ENCODE measurements around the gene ANKMY1.

Gene ANKMY1

DNA sequence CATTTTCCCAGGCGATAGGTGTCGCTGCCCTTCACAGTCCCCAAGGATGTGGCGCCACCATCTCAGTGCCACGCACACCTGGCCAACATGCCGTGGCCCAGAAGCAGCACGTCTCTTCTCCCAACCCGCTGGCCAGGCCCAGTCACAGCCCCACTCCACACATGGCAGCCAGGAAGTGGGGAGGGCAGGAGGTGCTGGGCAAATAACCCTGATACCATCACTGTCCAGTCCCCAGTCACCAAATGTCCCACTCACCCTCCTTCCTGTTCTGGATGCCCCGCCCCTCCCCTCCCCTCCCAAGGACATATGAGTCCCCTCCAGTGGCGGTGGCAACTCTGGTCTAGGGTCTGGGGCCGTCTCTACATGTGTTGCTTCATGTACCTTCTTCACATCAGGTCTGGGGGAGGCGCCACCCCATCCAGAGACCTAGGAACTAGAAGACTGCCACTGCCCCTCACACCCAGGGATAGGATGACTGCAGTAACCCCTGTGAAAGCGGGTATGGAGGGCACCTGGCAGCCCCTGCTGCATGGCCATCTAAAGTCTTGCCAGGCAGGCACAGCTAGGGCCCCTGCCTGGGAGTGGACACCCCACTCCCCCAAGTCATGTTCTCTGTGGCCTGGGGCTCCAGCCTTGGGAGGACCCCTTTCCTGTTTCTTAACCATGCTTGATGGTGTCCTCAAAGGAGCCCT is 21.4 kb upstream of the ANKMY1 start:
- peak in 2 of 3 donors; percentile 21 to 25 for DNase-seq

DNA sequence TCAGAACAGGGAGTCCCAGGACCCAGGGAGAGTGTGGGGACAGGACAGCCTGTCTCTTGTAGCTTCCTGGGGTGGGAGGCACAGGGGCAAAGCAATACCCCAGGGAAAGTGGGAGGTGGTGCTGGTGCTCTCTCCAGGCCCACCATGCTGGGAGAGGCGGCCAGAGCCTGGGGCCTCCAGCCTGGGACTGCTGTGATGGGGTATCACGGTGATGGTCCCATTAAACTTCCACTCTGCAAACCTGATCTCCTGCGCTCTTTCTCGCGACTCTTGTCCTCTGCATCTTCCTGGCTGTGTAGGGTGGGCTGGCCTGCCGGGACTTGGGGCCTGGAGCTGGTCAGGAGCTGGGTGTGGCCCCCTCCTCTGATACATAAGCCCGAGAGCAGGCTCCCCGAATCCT is 20.7 kb upstream of the ANKMY1 start:
- no peak for DNase-seq

DNA sequence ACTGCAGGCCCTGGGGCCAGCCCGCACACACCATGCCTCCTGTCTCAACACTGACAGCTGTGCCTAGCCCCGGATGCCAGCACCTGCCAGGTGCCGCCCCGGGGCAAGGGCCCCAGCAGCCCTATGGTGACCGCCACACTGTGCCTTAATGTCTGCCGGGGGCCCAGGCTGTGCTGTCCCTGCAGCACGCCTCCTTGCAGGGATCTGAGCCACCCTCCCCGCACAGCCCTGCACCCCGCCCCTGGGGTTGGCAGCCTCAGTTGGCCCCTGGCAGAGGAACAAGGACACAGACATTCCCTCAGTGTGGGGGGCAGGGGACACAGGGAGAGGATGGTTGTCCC is 20.3 kb upstream of the ANKMY1 start:
- DNase-seq, result no peak

- no peak for DNase-seq
These were observed 19.7 kb upstream of the ANKMY1 start for GRCh38 chr2:240577281-240578109.

DNA sequence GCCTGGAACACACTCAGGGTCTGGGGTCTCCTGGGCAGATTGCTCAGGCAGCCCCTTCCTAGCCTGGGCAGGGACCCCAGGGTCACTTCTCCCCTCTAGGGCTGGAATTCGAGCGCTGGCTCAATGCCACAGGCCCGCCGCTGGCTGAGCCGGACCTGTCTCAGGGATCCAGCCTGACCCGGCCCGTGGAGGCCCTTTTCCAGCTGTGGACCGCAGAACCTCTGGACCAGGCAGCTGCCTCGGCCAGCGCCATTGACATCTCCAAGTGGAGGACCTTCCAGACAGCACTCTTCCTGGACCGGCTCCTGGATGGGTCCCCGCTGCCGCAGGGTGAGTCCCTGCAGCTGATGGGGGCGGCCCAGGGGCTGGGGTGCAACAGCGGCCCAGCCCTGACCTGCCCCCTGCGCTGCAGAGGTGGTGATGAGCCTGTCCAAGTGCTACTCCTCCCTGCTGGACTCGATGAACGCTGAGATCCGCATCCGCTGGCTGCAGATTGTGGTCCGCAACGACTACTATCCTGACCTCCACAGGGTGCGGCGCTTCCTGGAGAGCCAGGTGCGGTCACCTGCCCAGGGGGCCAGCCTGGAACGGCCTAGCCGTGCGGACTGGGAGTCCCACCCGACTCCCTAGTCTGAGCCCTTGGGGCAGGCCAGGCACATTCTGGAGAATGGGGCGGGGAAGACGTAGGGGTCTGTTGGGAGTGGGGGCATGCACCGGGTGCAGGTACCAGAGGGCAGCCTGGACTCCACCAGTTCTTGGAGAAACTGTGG is 18.8 kb upstream of the ANKMY1 start:
- no peak for DNase-seq

DNA sequence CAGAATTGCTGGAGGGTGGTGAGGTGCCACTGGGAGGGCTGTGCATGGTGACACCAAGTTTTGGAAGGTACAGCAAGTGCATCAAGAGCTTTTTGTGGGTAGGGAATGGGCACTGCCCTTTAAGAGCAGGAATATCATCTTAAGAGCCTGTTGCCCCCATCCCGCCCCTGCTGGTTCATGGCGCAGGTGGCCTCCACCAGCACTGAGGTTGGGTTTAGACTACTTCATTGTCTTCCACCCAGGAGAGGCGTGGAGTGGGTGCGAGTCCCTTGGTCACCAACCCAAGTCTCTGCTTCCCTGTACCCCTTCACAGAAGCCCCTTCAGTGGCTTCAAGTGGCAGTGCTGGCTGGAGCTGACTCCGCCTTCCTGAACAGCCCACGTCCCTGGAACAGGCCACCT is 18.2 kb upstream of the ANKMY1 start:
- DNase-seq, result no peak

DNA sequence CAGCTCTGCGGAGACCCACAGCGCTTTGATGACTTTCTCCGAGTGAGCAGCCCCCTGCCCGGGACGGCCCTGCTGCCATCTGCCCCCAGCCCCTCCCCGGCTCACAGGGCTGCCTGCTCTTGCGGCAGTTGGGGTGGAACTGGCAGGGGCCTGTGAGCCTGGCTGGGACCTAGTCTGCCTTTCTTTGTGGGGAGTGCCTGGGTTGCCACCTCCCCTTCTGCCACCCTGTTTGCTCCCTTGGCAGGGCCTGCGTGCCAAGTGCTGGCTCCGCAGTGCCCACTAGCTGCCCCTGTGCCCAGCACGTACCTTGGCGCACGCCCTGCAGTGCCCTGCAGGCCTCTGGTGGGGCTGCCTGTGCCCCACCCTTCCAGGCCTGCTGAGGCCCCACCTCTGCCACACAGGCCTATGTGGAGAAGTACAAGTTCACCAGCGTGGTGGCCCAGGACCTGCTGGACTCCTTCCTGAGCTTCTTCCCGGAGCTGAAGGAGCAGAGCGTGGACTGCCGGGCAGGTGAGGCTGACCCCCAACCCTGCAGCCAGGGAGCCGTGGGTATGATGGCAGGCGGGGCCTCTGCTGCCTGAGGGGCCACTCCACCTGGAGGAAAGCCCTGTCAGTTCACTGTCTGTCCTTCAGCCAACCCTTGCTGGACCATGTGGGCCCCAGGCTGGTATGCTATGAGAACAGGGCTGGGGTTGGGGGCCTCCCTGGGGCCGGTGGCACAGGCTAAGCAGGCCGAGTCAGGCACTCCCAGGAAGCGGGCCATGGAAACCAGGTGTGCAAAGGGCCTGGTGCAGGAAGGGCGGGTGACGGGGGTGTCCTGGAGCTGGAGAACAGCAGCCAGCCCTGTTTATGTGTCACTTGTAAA is 17.5 kb upstream of the ANKMY1 start:
- DNase-seq, result no peak

- DNase-seq, result no peak
These were observed 16.8 kb upstream of the ANKMY1 start for GRCh38 chr2:240574386-240575100.

DNA sequence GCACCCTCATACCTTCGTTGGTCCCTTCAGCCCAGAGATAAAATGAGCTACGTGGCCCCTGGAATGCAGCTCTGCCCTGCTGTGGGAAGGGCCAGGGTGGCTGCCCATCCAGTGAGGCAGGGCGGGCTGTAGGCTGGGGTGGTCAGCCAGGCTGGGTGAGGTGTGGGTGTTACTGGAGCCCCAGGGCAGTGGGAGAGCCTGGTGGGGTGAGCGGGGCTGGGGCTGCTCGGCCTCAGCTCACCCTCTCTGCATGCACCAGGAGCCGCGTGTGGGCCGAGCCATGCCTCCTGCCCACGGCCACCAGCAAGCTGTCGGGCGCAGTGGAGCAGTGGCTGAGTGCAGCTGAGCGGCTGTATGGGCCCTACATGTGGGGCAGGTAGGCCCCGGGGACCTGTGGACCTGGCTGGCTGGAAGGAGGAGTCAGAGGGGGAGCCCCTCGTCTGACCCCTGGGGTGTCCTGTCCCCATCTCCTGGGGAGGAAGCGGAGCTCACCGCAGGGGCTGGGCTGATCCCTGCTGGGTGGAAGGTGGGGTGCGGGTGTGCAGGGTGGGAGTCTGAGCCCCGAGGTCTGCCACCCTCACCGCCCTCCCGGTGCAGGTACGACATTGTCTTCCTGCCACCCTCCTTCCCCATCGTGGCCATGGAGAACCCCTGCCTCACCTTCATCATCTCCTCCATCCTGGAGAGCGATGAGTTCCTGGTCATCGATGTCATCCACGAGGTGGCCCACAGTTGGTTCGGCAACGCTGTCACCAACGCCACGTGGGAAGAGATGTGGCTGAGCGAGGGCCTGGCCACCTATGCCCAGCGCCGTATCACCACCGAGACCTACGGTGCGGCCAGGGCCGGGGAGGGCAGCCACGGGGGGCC is 16.0 kb upstream of the ANKMY1 start:
- no peak for DNase-seq

- DNase-seq, result no peak
These were observed 15.3 kb upstream of the ANKMY1 start for GRCh38 chr2:240573071-240573515.

DNA sequence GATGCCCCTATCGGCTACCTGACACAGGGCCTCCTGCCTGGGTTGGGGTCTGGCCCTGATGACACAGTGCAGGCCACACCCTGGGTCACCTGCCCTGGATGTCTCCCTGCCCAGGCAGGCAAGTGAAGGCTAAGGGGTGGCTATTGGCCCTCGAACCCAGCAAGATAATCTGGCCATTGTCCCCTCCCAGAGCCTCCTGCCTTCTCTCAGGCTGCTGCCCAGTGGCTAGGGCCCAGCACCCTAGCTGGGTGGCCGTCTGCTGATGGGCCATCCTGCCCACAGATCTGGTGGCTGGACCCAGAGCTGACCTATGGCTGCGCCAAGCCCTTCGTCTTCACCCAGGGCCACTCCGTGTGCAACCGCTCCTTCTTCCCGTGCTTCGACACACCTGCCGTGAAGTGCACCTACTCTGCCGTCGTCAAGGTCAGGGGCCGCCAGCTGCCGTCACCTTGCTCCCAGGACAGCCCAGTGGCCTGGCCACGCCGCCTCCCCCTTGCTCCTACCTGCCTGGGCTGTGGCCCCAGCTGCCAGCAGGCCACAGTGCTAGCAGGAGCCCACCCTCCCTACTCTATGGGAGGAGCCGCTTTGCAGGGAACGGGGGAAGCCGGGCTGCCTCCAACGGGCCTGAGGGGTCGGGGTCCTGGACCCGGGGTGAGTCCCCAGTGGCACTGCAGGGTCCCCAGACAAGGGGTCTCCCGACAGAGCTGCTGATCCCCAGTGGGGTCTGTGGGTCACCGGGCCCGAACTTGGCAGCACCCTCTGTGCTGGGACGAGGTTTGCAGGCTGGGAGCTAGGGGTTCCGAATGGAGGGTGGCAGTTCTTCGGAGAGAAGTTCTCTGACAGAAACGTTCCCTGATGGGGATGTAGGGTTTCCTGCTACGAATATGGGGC is 14.6 kb upstream of the ANKMY1 start:
- DNase-seq, result no peak

DNA sequence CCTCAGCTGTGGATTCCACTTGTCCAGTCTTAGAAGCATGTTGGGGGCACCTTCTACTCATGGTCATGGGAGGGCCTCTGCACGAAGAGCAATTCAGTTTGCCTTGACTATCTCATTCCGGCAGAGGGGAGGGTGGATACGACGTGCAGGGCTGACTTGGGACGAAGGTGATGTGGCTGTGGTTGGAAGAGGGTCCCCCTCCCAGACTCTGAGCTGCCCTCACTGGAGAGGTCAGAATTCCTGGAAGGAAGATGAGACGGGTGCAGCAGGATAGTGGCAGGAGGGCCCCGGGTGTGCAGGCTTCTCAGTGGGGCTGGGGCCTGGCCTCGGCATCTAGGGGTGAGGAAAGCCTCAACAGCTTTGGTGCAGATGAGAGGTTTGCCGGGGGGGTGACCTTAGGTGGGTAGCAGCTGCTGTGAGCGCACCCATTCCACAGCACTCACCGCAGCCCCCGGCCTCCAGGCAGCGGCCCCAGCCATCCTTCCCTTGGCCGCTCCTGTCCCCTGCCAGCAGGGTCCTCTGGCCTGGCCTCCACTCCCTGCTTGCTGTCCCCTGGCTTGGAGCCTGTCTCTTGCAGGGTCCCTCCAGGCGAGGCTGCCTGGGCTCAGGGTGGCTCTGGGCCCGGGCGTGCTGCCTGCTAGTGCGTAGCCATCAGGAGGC is 13.7 kb upstream of the ANKMY1 start:
- no peak for DNase-seq

GRCh38 chr2:240570531-240571313 is 12.9 kb upstream of the ANKMY1 start:
- DNase-seq, result no peak

GRCh38 chr2:240569998-240570530 is 12.3 kb upstream of the ANKMY1 start:
- no peak for DNase-seq

DNA sequence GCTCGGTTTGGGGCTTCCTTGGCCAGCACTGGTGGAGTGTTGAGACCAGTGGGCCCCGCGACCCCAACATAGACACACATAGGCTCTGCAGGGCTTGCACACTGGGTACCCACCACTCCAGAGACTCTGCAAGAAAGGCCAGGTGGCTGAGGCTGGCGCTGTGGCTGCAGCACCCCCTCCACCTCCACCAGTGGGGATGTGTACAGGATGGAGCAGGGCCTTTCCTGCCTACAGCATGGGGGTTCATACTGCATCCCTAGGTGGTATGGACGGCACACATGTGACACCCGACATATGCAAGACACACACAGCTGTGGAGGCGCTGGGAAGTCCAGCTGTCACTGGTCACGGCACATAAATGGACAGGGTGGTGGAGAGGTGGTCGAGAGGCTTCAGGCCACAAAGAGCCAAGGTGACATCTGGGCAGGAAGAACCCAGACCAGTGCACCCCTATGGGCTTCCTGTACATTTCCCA is 11.8 kb upstream of the ANKMY1 start:
- no peak for DNase-seq

DNA sequence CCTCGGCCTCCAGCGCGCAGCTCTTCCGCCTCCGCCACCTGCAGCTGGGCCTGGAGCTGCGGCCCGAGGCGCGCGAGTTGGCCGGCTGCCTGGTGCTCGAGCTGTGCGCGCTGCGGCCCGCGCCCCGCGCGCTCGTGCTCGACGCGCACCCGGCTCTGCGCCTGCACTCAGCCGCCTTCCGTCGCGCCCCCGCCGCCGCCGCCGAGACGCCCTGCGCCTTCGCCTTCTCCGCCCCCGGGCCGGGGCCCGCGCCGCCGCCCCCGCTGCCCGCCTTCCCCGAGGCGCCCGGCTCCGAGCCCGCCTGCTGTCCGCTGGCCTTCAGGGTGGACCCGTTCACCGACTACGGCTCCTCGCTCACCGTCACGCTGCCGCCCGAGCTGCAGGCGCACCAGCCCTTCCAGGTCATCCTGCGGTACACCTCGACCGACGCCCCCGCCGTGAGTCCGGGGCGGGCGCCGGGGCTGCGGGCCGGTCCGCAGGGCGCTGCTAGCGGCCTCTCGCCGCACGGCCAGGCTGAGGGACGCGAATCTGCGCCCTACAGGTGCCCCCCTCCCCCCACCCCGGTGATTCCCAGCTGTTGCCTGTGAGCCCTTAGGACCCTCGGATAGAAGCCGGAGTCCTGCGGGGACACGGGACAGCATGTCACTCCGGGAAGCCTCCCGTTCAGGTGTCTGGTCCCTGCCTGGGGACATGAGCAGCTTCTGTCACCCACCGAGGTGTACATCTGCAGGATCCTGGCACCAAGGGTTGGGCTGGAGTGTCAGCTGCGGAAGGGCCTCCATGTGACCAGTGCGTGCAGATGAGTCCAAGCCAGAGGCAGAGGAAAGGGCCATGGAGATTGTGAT is 11.1 kb upstream of the ANKMY1 start:
- DNase-seq, result peak; percentile 50 to 75 (median 57)

All from suppressor macrophage treated with lipopolysaccharide for 1 hour (primary cell).